A549 (cell line): Measurements from ENCODE around the gene ZNF862.

Experiments
- SREBF2 ChIP-seq: fragments of 450-650 bp; IDR thresholded peaks from 2 replicates; pipeline ENCODE4 v1.6.1; 2014; ENCODE audit warnings: mild to moderate bottlenecking, moderate library complexity
- TP53 ChIP-seq: fragments of 250-450 bp; sonication (Bioruptor Pico); IDR thresholded peaks from 2 replicates; pipeline ENCODE4 v1.5.0; 2021; ENCODE audit warnings: mild to moderate bottlenecking, moderate library complexity

DNA sequence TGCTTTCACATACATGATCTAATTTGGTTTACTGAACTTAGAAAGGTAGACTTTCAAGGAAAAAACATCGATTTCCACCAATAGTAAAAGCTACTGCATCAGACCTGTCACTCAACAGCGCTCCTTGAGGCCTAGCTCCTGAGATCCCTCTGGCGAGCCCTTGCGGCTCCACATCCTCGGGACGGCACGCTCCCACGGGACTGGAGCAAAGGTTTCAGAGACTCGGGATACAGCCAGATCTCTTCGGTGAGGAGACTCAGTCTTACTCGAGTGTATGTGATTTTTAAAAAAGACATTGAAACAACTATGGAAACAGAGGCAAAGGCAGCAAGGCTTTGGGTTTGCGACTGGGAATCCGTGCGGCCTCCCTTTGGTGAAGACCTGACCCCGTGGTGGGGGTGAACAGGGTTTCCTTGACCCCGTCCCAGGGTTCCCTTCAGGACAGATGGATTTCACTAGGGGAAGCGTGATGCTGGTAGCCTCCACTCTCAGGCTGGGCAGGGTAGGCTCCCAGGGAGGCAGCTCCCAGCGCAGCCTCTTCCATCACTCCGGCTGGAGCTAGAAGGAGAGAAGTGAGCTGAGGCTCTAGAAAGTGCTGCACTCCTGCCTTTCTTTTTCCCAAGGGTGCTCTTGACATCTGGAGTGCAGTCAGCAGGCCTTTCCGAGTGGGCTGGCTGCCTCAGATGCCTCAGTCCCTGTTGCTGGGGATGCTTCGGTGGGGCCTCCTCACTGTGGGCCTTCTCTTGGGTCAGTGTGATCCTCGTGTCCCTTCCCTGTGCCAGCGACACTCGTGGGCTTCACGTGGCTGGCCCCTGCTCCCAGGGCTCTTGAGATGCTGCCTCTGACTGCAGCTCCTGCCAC is 29.8 kb downstream of the ZNF862 start:
- no peak for TF ChIP-seq TP53 (CRISPR knock-in tag)
- no peak for TF ChIP-seq SREBF2
